ENCODE measurements around the gene KRT81. TPM values are rescaled to one million over a fixed set of nuclear protein-coding genes. Genes with fewer than 3 reads are reported as not detected.

The KRT81 gene
- total RNA-seq, 2 donors from 2014 or later: not detected

- DNase-seq (ENCODE audit: low spot score): no peak
- H3K4me3 ChIP-seq: no peak overlapping the region
- no peaks in the 10 kb centered on the region for H3K9me3 ChIP-seq
- no peak overlapping the region for H3K27ac ChIP-seq
- no peaks in the 10 kb centered on the region for H3K4me1 ChIP-seq
- no peak for TF ChIP-seq CTCF (IDR thresholded peaks at IDR 0.05)
- no peaks in the 10 kb centered on the region for H3K36me3 ChIP-seq
- H3K27me3 ChIP-seq: no peaks in the 10 kb centered on the region
Measured at GRCh38 chr12:52321418-52321817, 30.1 kb upstream of the KRT81 start.

GRCh38 chr12:52320784-52321400 lies 29.6 kb upstream of the KRT81 start, which contains the start of gene KRT83:
TSS of gene KRT83 (minus strand) at chr12:52321398. CDS start at chr12:52321335, 63 bp downstream.
- Histone ChIP-seq H3K4me1 (no peaks in the 10 kb centered on the region), H3K27ac (no peak within 1 kb of the TSS), H3K9me3 (no peaks in the 10 kb centered on the region), H3K36me3 (no peaks in the 10 kb centered on the region), H3K4me3 (no peak within 1 kb of the TSS), H3K27me3 (no peaks in the 10 kb centered on the region)
- DNase-seq (ENCODE audit: low spot score): no peak
- no peak for TF ChIP-seq CTCF (IDR thresholded peaks at IDR 0.05)

GRCh38 chr12:52319097-52319496 lies 27.8 kb upstream of the KRT81 start:
- Histone ChIP-seq H3K9me3 (no peaks in the 10 kb centered on the region), H3K4me1 (no peaks in the 10 kb centered on the region), H3K4me3 (no peak overlapping the region), H3K27me3 (no peaks in the 10 kb centered on the region), H3K27ac (no peak overlapping the region), H3K36me3 (no peaks in the 10 kb centered on the region)
- TF ChIP-seq CTCF (IDR thresholded peaks at IDR 0.05): no peak
- DNase-seq (ENCODE audit: low spot score): no peak

- Histone ChIP-seq H3K4me3 (no peak overlapping the region), H3K27me3 (no peaks in the 10 kb centered on the region), H3K4me1 (no peaks in the 10 kb centered on the region), H3K36me3 (no peaks in the 10 kb centered on the region), H3K27ac (no peak overlapping the region), H3K9me3 (no peaks in the 10 kb centered on the region)
- no peak for TF ChIP-seq CTCF (IDR thresholded peaks at IDR 0.05)
- DNase-seq (ENCODE audit: low spot score): no peak
Measured at GRCh38 chr12:52318241-52318990, 27.1 kb upstream of the KRT81 start.

- Histone ChIP-seq H3K4me1 (no peaks in the 10 kb centered on the region), H3K27ac (no peak overlapping the region), H3K4me3 (no peak overlapping the region), H3K36me3 (no peaks in the 10 kb centered on the region), H3K27me3 (no peaks in the 10 kb centered on the region), H3K9me3 (no peaks in the 10 kb centered on the region)
- TF ChIP-seq CTCF (IDR thresholded peaks at IDR 0.05): no peak
- DNase-seq (ENCODE audit: low spot score): no peak
Measured at GRCh38 chr12:52317468-52318052, 26.2 kb upstream of the KRT81 start.

All from right atrium auricular region (tissue), 2 donors.